Measurements from ENCODE around the gene FGF3.

- no peak for TF ChIP-seq POLR2A (IDR thresholded peaks at IDR 0.05)
- no peak for TF ChIP-seq CTCF (IDR thresholded peaks at IDR 0.05)
These were observed 9.2 kb upstream of the FGF3 start for GRCh38 chr11:69828276-69828970.
